ENCODE data around the gene SLC37A1.

Gene SLC37A1

DNA sequence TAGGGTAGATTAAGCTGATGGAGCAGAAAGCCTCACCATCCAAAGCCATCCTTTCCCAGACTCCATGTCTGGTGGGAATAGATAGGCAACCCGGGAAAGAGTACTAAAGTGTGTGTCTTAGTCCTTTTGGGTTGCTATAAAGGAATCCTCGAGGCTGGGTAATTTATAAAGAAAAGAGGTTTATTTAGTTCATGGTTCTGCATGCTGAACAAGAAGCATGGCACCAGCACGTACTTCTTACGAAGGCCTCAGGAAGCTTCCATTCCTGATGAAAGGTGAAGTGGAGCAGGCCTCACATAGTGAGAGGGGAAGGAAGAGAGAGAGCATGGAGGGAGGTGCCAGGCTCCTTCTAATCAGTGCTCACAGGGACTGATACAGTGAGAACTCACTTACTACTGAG is 6.2 kb upstream of the SLC37A1 start:
- no peak for DNase-seq (ENCODE audit: low read depth)

DNA sequence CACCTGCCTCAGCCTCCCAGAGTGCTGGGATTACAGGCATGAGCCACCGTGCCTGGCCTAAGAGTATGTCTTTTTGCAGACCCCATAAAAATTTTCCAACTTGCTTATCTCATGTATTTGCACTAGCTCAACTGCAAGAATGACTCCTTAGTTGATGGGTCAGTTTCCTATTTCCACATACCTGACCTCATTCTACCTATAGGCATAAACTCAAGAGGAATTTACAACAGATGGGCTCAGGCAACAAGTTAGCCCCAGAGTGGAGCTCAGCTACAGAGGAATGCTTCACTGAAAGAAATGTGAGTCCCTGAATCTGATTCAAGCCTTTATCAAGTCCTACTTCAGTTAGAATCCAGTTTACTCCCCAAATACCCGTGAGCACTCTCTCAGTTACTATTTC is 5.3 kb upstream of the SLC37A1 start:
- no peak for DNase-seq (ENCODE audit: low read depth)

DNA sequence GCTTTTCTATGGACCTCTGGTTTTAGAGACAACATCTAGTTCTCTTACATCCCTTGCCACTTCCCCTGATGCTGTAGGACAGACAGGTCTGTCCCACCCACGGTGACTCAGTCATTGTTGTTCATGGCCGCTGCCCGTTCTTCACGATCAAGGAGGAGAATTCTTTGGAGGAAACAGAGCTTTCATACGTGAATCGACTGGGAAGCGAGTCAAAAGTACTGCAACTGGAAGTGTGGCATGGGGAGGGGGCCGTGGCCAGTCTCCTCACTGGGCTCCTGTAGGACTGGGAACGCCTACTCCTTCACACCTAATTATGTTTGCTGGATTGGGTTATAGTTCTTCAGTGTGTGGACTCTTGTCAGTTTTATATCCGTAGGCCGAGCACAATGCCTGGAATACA is 4.4 kb upstream of the SLC37A1 start:
- no peak for DNase-seq (ENCODE audit: low read depth)

DNA sequence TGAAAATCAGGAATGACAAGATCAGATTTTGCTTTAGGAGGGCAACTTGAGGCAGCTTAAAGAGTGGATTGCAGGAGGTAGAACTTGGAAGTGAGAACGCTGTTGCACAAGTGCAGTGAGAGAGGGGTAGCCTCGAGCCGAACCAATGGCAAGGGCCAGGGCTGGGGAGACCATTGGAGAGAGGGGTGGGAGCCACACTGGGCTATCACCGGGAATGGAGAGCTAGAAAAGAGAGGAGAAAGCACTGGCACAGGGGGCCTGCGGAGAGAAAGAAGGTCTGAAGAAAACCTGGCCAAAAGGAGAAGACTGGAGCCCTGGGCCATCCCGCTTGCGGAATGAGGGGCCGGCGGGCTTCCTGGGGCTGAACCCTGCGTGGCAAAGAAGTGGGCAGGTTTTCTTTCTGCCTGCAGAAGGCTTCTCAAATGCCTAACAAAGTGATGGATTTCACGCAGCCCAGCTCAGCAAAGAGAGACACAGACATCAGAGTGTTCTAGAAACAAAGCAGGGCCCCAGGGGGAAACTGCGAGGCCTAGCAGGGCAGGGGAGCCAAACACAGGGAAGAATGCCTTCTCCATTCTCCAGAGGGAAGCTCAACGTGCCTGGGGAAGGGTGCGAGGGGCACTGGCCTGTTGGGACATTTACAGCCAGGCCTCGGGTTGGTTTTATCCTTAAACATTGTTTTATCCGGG is 1.2 kb upstream of the SLC37A1 start:
- DNase-seq (ENCODE audit: low read depth): no peak

DNA sequence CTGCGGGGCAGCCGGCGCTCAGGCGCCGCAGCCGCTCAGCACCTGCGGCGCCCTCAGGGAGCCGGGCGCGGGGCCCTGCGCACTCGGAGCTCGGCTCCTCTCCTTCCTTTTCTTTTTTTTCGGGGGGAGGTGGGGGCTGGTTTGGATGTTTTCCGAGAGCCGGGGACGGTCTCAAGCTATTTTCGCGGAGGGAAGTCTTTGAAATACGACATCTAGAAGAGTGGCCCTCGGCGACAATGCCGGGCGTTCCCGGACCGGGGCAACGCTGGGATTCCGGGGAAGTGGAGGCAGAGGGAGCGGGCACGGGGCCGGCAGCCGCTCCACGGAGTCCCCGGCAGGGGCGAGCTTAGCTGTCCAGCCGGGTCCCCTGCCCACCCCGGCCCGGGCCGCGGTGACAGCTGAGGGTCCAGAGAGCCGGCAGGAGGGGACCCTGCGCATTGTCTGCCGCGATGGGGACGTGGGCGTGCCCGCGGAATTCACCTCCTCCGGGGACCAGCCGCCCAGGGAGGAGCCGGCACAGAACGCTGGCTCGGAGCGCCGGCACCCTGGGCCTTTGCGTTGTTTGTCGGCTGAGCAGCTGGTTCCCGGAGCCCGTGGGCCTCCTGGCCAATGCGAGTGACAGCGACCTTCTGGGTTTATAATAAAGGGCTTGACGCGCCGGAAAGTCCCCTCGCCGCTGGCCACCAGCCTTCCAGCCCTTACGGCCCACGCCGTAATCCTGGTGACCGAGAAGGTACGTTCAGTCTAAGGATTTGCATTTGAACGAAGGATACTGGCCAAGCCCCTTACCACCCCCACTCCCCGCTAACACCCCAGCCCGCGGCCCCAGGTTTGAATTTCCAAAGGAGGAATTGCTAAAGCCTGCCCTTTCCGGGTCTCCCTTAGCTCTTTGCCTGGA is 582 bp downstream of the SLC37A1 start:
- DNase-seq (ENCODE audit: low read depth): no peak

DNA sequence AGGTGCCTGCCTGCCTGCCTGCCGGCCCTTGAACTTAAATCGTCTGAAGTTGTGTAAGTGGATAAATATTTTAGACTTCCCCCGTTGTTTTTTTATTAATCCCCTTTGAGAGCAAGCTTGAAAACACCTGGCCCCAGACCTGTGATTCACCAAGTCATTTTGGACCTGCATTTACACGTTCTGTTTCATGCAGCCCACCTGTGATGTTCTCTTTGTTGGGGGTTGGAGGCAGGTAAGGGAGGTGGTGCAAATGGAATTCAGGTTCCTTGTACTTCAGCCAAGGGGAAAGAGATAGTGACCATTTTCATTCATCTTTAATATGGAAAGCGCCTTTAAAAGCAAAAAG is 1.2 kb downstream of the SLC37A1 start:
- no peak for DNase-seq (ENCODE audit: low read depth)

DNA sequence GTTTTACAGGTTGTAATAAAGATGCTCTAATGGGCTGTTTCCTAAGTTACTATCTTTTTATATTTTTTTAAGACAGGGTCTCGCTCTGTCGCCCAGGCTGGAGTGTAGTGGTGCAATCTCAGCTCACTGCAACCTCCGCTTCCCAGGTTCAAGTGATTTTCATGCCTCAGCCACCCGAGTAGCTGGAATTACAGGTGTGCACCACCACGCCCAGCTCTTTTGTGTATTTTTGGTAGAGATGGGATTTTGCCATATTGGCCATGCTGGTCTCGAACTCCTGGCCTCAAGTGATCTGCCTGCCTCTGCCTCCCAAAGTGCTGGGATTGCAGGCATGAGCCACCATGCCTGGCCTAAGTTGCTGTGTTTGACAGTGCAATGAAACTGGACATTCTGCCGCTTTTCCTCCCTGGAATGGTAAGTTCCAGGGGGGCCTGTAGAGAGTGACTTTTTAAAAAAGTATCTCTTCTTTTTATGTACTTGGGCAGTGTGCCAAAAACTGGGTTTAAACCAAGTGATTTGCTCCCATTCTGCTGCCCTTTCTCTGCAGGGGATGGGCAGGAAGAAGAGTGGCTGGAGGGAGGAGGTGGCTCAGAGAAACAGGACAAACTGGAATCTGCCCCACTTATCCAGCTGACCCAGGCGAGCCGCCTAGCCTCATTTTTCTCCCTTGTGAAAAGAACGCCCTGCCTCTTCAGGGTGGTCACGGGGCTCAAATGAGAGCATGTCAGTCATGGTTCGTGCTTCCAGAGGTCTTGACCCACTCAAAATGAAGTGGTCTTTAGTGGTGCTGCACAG is 2.3 kb downstream of the SLC37A1 start:
- no peak for DNase-seq (ENCODE audit: low read depth)

DNA sequence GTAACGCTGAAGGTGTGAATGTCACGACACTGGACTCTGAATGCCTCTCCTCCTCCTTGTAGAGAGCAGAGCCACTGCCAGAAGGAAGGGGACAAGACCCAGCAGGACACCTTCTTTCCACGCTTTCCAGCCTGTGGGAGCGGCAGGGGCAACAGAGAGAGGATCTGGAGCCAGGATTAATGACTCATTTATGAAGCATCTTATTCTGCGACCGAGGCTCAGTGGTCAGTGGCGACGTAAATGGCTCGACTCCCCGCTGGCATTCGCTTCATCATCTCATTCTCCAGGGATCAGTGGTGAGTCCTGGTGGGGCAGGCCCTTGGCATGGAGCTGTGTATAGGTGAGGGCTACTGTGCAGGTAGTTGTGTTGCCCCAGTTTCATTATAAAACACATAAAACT is 4.6 kb downstream of the SLC37A1 start:
- DNase-seq (ENCODE audit: low read depth): peak; percentile 51

DNA sequence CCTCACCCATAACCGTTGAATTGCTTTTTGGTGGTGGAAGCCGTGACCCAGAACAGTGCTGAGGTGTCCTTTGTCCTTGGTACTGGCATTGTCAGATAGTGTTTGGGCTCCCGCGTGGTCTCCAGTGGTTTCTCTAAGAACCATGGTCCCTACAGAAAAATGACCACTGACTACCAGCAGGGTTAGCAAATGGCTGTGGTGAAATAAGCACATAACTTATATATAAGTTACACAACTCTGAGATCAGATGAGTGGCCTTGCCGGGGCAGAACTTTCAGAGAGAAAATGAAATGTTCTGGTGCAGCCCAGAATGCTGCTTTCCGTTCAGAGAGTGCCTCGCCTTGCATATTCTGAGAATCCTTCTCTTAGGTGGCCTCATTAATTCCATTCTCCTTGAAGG is 5.0 kb downstream of the SLC37A1 start:
- DNase-seq (ENCODE audit: low read depth): no peak

DNA sequence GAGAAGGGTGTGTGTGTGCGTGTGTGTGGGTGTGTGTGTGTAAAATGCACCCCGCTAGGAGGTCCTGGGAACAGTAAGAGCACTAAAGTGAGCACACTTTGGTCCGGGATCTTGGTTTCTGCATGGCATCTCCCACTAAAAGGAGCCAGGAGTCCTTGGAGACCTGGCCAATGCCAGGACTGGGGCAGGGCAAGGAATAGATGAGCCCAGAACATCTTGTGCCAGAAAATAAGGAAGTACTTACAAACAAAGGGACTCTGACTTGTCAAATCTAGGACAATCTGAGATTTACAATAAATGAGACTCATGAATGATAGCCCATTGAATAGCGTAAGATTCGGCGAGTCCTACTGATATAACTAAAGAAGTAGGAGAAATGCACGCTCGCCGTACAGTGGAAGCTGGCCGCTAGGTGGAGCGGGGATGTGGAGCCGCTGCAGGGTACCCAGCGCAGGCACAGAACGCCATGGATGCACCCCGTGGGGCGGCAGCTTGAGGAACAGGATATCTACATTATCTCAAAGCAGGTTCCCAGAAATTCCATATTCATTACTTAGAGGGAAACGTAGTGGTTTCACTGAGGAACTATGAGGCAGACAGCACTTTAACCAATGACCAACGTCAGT is 7.1 kb downstream of the SLC37A1 start:
- no peak for DNase-seq (ENCODE audit: low read depth)

DNA sequence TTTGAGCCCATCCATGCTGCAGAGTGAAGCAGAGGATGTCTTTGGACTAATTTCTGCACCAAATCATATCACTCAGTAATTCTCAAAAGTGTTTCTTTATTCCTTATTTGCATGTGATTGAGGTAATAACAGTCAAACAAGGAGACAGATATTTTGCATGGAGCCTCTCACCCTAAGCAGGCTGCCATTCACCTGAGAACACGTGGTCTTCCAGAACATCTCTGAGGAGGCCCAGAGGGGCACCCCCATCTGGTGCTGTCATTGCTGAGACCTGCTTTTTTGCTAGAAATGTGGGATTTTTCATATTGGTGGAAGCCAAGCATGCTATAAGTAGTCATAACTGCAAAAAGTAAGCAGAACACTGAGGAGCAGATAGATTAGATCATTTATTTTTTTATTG is 7.7 kb downstream of the SLC37A1 start:
- no peak for DNase-seq (ENCODE audit: low read depth)

DNA sequence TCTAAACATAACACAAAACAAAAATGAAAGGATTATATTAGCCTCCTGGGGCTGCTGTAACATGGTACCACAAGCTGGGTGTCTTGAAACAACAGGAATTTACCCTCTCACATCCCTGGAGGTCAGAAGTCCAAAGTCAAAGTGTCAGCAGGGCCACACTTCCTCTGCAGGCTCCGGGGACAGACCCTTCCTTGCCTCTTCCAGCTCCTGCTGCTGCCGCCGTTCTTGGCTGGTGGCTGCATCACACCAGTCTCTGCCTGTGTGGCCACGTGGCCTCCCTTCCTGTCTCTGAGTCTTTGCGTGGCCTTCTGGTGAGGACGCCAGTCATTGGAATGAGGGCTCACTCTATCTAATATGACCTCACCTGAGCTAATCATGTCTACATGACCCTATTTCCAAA is 8.2 kb downstream of the SLC37A1 start:
- DNase-seq (ENCODE audit: low read depth): no peak

DNA sequence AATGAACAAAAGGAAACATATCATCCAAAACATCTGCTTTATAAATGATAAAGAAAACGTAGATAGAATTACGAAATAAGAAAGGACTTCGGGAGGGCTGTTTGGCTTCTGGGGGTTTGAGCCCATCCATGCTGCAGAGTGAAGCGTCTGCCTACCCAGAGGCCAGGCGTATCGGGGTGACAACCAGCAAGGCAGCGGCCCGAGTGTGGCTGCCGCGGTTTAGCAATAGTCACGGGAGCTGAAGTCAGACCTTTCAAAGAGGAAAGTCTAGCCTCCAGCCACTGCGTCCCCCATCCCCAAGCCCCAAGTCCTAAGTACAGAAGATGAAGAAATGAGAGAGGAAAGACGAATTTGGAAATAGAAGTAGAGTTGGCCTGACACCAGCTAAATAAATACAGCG is 8.6 kb downstream of the SLC37A1 start:
- no peak for DNase-seq (ENCODE audit: low read depth)

DNA sequence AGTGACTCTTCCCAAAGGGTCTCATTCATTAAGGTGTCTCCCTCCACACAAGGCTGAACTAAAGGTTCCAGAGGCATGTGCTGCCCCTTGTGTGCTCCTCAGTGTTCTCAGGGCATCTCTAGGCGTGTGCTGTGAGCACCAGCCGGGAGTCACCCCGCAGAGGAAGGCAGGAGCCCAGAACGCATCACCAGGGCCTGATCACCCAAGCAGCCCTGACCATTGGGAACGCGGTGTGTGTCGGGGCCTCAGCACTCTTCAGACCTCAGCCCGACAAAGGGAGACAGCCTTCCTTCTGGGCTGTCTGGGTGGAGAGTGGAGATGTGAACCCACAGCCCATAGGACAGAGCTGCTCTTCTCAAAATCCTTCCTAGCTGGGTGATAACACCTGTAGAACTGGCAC is 9.1 kb downstream of the SLC37A1 start:
- no peak for DNase-seq (ENCODE audit: low read depth)

DNA sequence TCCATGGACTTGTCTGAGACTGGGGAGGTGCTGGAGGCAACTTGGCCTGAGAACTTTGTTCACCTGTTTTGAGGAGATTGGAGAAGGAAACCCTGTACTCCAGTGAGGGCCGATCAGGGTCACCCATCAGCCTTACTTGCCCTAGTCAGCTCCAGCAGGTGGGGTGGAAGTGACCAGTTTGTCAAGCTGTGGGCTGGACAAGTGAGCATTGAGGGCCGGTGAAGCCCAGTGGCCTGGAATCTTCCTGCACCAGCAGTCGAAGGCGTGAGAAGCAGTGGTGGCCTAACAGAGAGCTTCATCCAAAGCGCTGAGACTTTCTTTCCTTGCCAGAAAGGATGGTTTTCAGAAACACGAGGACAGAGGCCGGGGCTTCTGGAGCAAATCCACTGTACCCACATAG is 9.6 kb downstream of the SLC37A1 start:
- DNase-seq (ENCODE audit: low read depth): no peak

DNA sequence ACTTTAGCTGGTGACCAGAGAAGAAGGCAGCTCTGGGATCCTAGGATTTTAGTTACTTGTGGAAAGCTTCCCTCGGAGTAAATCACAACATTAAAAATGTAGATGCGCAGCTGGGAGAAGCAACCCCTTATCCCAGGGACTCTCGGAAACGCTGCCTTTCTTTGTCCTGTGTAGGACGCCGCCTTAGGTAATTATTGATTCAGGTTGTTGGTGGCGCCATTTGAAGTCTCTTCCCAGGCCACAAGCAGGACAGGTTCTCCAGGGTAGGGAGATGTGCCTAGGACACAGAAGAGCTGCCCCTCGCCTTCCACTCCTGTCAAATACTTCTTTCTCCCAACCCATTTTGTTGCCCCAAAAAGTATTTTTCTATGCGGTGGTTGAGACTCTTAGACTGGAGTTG is 10.3 kb downstream of the SLC37A1 start:
- no peak for DNase-seq (ENCODE audit: low read depth)

DNA sequence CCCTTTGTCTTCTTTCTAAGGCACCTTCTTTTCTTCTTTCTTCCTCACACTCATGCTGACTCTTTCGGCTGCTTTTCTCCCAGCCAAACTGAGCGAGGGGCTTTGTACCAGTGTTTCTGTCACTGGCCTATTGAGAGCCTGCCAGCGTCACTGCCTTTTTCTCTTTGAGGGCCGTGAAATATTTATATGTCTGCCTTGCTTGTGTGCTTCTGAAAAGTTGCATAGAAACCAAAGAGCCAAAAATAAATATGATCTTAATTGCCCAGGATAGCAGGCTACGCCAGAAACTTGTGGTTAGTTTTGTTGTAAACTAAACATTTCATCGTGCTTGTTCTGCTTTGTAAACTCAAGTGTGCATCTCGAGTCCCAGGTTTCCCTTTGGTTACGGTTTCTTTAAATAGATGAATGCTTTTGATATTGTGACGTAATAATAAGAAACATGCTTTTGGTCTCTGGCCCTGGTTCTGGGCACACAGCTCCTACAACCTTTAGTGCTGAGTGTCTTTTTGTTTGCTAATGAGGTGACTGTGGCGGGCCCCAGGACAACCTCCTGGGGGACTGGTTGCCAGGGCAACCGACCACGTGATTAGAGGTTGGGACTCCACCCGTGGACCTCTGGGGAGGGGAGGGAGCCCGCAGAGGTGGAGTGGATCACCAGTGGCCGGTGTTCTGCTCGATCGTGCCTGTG is 10.8 kb downstream of the SLC37A1 start:
- no peak for DNase-seq (ENCODE audit: low read depth)

DNA sequence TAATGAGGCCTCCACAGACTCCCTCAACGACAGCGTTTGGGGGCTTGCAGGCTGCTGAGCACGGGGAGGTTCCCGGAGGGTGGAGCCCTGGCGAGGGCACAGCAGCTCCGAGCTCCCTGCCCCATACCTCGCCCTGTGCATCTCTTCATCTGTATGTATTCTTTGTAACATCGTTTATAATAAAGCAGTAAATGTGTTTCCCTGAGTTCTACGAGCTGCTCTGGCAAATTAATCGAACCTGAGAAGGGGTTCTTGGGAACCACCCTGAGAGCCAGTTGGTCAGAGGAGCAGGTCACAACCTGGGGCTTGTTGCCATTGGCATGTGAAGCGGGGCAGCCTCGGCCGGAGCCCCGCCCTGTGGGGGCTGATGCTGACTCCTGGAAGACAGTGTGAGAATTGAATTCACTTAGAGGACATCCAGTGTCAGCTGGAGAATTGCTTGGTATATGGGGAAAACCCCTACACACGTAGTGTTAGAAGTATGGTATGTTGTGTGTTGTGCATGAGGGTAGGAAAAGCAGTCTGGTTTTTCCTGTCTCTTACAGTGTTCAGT is 11.5 kb downstream of the SLC37A1 start:
- no peak for DNase-seq (ENCODE audit: low read depth)

DNA sequence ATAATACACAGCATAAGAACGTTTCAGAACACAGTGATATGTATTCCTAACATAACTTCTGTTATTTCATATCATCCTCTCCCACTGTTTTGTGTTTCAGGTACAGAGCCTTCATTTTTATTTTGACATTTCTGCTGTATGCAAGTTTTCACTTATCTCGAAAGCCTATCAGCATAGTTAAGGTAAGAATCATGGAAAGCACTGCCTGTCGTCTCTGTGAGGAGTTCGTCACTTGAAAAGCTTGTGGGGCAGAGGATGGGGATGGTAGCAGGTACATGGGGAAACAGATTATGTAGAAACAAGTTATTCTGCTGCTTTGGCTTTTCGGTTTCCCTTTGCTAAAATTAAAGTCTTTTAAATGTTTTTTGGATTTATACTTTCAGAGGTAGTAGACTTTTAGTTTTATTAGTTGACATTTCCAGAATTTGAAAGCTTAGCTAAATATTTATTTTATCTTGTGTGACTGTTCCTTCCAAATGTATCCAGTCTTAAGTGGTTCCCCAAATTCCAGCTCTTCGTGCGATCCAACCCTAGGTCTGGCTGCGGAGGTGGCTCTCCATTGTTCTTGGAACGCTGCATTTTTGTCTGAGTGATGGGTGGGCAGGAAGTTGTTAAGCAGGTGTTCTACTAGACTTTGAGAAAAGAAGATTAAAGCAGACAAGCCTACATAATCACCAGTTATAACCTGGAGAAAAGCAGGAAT is 12.2 kb downstream of the SLC37A1 start:
- no peak for DNase-seq (ENCODE audit: low read depth)

DNA sequence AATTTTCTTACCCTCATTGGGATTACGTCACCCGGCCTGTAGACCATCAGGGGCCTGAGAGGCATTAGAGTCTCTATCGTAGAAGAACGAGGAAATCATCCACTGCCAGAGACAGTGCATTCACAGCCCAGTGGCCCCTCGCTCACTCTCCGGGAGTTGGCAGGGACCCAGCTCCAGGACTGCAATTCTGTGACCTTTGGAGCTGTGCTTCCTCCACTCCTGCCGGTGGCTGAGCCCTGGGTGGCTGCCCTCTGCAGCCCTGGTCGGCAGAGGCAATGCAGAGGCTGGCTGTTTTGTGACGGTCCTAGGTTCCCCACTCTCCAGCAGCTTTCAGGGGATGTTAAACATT is 12.7 kb downstream of the SLC37A1 start:
- no peak for DNase-seq (ENCODE audit: low read depth)

DNA sequence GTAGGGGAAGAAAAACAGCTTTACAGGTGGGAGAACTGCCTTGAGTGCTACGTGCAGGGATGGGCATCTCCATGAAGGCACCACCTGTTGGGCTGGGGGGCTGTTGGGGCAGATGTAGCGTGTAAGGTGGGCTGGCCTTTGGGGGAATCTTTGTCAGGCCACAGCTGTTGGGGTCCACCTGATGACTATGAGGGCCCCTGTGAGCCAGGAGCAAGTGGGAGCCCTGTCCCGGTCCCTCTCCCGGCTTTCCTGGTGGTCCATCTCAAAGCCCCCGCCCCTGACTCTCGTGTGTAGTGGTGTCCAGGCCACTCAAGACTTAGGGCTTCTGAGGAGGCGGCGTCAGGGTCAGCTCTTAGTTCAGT is 13.5 kb downstream of the SLC37A1 start:
- DNase-seq (ENCODE audit: low read depth): no peak
